DND-41 (cell line): ENCODE results near the gene WNT1.

Experiments used
- EZH2 ChIP-seq: IDR thresholded peaks from 3 replicates; pipeline ENCODE4 v1.6.1; 2012; ENCODE audit warnings: borderline replicate concordance, low read depth, mild to moderate bottlenecking, moderate library complexity, low read length, inconsistent platforms; ENCODE audit not compliant: severe bottlenecking
- TF ChIP-seq, protein P1 (sequence below): IDR thresholded peaks from 2 replicates; pipeline ENCODE4 v1.5.1; 2012; ENCODE audit warnings: borderline replicate concordance, low read length, moderate library complexity, mild to moderate bottlenecking; ENCODE audit not compliant: poor library complexity, severe bottlenecking; ENCODE audit errors: extremely low read depth

DNA sequence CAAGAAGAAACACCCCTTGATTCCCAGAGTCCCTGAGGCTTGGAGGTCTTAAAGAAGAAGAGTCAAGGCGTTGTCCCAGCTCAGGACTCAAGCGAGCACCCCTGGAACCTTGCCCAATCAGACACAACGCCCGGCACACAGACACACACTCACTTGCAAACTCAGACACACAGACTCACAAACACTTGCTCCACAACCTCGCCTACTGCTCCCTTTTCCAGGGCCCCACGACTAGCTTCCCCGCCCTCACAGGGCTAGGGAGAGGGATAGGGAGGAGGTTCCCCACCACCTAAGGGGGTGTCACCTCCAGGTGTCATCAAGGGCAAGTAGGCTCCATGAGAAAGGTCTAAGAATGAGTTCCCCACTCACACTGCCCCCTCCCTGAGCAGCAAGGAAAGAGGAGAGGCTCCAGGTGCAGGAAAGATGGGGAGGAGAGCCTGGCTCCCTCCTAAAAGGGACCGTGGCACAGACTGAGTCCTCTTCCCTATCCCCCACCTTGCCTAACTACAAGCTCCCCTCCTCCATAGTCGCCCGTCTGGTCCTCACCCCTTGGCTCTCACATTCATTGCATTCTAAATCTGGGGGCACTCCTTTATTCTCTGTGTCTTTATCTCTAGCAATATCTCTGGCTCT is 7.3 kb upstream of the WNT1 start:
- TF ChIP-seq, protein P1, sequence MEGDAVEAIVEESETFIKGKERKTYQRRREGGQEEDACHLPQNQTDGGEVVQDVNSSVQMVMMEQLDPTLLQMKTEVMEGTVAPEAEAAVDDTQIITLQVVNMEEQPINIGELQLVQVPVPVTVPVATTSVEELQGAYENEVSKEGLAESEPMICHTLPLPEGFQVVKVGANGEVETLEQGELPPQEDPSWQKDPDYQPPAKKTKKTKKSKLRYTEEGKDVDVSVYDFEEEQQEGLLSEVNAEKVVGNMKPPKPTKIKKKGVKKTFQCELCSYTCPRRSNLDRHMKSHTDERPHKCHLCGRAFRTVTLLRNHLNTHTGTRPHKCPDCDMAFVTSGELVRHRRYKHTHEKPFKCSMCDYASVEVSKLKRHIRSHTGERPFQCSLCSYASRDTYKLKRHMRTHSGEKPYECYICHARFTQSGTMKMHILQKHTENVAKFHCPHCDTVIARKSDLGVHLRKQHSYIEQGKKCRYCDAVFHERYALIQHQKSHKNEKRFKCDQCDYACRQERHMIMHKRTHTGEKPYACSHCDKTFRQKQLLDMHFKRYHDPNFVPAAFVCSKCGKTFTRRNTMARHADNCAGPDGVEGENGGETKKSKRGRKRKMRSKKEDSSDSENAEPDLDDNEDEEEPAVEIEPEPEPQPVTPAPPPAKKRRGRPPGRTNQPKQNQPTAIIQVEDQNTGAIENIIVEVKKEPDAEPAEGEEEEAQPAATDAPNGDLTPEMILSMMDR: no peak
- no peak for TF ChIP-seq EZH2
